ENCODE results near the gene STH. TPM values are rescaled to one million over a fixed set of nuclear protein-coding genes. Genes with fewer than 3 reads are reported as not detected.
"Not testable (repeated sequence)": the region's sequence is repeated elsewhere in the genome, so short reads cannot be mapped to it uniquely, and the experiment has no call there.

Gene STH
- total and polyA plus RNA-seq, 2 experiments from 2014 or later: not detected

DNA sequence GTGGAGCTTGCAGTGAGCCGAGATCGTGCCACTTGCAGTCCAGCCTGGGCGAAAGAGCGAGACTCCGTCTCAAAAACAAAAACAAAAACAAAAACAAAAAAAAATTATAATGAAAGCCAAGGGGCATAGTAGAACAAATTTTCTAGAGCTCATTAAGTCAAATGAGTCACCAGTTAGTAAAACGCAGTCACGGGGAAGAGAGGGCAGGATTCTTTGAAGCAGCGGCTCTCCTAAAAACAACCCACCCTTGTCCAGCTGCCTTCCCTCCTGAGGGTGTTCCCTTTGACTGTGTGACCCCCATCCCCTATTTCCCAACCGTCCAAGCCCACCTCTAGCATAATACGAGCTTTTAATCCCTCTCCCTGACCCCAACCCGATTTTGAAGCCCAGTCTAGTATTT is 44.1 kb upstream of the STH start:
- Histone ChIP-seq H3K4me1 (ENCODE audit: insufficient read depth) (no peaks in the 10 kb centered on the region), H3K4me3 (no peak overlapping the region), H3K36me3 (replicated peaks; ENCODE audit: insufficient read depth, low read depth) (no peaks in the 10 kb centered on the region), H3K4me2 (no peak overlapping the region), H3K79me2 (no peaks in the 10 kb centered on the region), H3K27me3 (peaks cover 24% of the 10 kb centered on the region), H2AFZ (no peak overlapping the region), H4K20me1 (ENCODE audit: insufficient read depth, poor library complexity, severe bottlenecking) (no peaks in the 10 kb centered on the region), H3K9me2 (replicated peaks; ENCODE audit: insufficient read depth) (no peaks in the 10 kb centered on the region), H3K9me3 (ENCODE audit: low read depth) (no peaks in the 10 kb centered on the region), H3K27ac (no peak overlapping the region)
- no peak for DNase-seq (ENCODE audit: low spot score)
- WGBS (ENCODE audit: low lambda C conversion rate, missing lambda C conversion rate): 80% methylated on average over 11 of the region's 11 CpGs
- TF ChIP-seq EZH2phosphoT487 (IDR thresholded peaks at IDR 0.05; ENCODE audit: low read depth, severe bottlenecking, unreplicated experiment): no peak
- TF ChIP-seq, protein P1, sequence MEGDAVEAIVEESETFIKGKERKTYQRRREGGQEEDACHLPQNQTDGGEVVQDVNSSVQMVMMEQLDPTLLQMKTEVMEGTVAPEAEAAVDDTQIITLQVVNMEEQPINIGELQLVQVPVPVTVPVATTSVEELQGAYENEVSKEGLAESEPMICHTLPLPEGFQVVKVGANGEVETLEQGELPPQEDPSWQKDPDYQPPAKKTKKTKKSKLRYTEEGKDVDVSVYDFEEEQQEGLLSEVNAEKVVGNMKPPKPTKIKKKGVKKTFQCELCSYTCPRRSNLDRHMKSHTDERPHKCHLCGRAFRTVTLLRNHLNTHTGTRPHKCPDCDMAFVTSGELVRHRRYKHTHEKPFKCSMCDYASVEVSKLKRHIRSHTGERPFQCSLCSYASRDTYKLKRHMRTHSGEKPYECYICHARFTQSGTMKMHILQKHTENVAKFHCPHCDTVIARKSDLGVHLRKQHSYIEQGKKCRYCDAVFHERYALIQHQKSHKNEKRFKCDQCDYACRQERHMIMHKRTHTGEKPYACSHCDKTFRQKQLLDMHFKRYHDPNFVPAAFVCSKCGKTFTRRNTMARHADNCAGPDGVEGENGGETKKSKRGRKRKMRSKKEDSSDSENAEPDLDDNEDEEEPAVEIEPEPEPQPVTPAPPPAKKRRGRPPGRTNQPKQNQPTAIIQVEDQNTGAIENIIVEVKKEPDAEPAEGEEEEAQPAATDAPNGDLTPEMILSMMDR (IDR thresholded peaks at IDR 0.05; ENCODE audit: poor library complexity): no peak
- TF ChIP-seq EZH2 (IDR thresholded peaks at IDR 0.05; ENCODE audit: borderline replicate concordance): no peak

DNA sequence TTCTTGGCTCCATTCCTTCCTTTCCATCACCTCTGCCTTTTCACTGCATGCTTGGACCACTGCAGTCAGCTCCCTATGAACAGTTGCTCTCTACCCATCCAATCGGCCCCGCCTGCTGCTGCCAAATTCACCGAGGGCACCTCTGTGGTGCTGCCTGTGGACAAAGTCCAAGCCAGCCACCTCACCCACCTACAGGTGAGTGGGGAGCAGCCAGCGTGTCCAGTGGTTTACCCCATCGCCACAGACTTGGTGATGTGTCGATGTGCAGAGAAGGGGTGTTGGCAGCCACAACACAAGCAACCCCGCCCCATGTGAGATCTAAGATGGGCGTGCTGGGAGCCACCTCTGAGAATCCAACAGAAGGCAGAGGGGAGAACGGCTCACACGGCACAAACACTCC is 43.7 kb upstream of the STH start:
- DNase-seq (ENCODE audit: low spot score): no peak

DNA sequence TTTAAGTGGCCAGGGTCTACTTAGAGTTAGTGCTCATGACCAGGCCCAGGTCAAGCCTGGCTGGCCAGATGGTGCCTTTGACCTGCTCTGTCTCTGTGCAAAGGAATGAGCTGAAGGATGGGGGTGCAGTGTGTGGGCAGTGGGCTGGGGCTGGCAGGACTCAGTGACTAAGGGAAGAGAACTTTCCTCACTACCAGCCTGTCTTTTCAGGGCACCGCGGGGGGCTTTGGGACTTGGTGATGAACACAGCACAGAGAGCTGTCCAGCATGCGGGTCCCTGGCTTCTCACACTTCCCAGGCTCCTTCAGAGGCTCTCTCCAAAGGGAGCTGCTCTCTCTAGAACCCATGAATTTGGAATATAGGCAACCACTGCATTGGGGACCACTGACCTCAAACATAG is 43.0 kb upstream of the STH start:
- Histone ChIP-seq H3K4me2 (no peak overlapping the region), H3K36me3 (replicated peaks; ENCODE audit: insufficient read depth, low read depth) (no peaks in the 10 kb centered on the region), H3K79me2 (no peaks in the 10 kb centered on the region), H3K27me3 (peaks cover 13% of the 10 kb centered on the region), H3K27ac (no peak overlapping the region), H3K9me2 (replicated peaks; ENCODE audit: insufficient read depth) (no peaks in the 10 kb centered on the region), H2AFZ (no peak overlapping the region), H3K4me3 (no peak overlapping the region), H3K4me1 (ENCODE audit: insufficient read depth) (no peaks in the 10 kb centered on the region), H4K20me1 (ENCODE audit: insufficient read depth, poor library complexity, severe bottlenecking) (no peaks in the 10 kb centered on the region), H3K9me3 (ENCODE audit: low read depth) (no peaks in the 10 kb centered on the region)
- TF ChIP-seq EZH2 (IDR thresholded peaks at IDR 0.05; ENCODE audit: borderline replicate concordance): no peak
- TF ChIP-seq, protein P1 (IDR thresholded peaks at IDR 0.05; ENCODE audit: poor library complexity): no peak
- no peak for TF ChIP-seq EZH2phosphoT487 (IDR thresholded peaks at IDR 0.05; ENCODE audit: low read depth, severe bottlenecking, unreplicated experiment)
- WGBS (ENCODE audit: low lambda C conversion rate, missing lambda C conversion rate): 84% methylated on average over 3 of the region's 3 CpGs
- no peak for DNase-seq (ENCODE audit: low spot score)

More for the DNA sequence above, 43.7 kb upstream of the STH start:
- Histone ChIP-seq H3K79me2 (no peaks in the 10 kb centered on the region), H3K4me3 (no peak overlapping the region), H3K4me1 (ENCODE audit: insufficient read depth) (no peaks in the 10 kb centered on the region), H3K9me3 (ENCODE audit: low read depth) (no peaks in the 10 kb centered on the region), H3K36me3 (replicated peaks; ENCODE audit: insufficient read depth, low read depth) (no peaks in the 10 kb centered on the region), H3K9me2 (replicated peaks; ENCODE audit: insufficient read depth) (no peaks in the 10 kb centered on the region), H3K27me3 (peaks cover 20% of the 10 kb centered on the region), H2AFZ (no peak overlapping the region), H3K27ac (no peak overlapping the region), H4K20me1 (ENCODE audit: insufficient read depth, poor library complexity, severe bottlenecking) (no peaks in the 10 kb centered on the region), H3K4me2 (no peak overlapping the region)
- TF ChIP-seq EZH2 (IDR thresholded peaks at IDR 0.05; ENCODE audit: borderline replicate concordance) (no peak), EZH2phosphoT487 (IDR thresholded peaks at IDR 0.05; ENCODE audit: low read depth, severe bottlenecking, unreplicated experiment) (no peak)
- TF ChIP-seq, protein P1 (IDR thresholded peaks at IDR 0.05; ENCODE audit: poor library complexity): no peak
- 89% methylated on average over 10 of the region's 10 CpGs for WGBS (ENCODE audit: low lambda C conversion rate, missing lambda C conversion rate)

DNA sequence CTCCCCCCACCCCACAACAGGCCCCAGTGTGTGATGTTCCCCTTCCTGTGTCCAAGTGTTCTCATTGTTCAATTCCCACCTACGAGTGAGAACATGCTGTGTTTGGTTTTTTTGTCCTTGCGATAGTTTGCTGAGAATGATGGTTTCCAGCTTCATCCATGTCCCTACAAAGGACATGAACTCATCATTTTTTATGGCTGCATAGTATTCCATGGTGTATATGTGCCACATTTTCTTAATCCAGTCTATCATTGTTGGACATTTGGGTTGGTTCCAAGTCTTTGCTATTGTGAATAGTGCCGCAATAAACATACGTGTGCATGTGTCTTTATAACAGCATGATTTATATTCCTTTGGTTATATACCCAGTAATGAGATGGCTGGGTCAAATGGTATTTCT is 42.3 kb upstream of the STH start:
- not testable (repeated sequence) for H3K4me2 ChIP-seq; H2AFZ ChIP-seq; H3K4me3 ChIP-seq; H3K9me3 ChIP-seq (ENCODE audit: low read depth); H3K36me3 ChIP-seq (replicated peaks; ENCODE audit: insufficient read depth, low read depth); DNase-seq (ENCODE audit: low spot score); H4K20me1 ChIP-seq (ENCODE audit: insufficient read depth, poor library complexity, severe bottlenecking); H3K9me2 ChIP-seq (replicated peaks; ENCODE audit: insufficient read depth); H3K79me2 ChIP-seq; H3K4me1 ChIP-seq (ENCODE audit: insufficient read depth); H3K27ac ChIP-seq
- peaks cover 11% of the 10 kb centered on the region for H3K27me3 ChIP-seq
- whole genome bisulfite sequencing (ENCODE audit: low lambda C conversion rate, missing lambda C conversion rate): 73% methylated on average over 4 of the region's 4 CpGs

All from hepatocyte (in vitro differentiated cells).